SK-MEL-5 (cell line): ENCODE data around the gene RANBP3. TPM values are rescaled to one million over a fixed set of nuclear protein-coding genes. Genes with fewer than 3 reads are reported as not detected.
"Not testable (repeated sequence)": the region's sequence is repeated elsewhere in the genome, so short reads cannot be mapped to it uniquely, and the experiment has no call there.

Experiments
- DNase-seq: peaks from one replicate; pipeline ENCODE4 v3.0.0-alpha.2; 2016; ENCODE audit warnings: low read depth, low spot score
- in situ Hi-C: cut with HindIII; loops from 2 replicates; pipeline ENCODE4 v1.10.0; 2016; ENCODE audit warnings: low sequenced_read_pairs, high pct_unique_total_duplicates, low pct_unique_long_range_greater_than_20kb
- total RNA-seq: library from RNA; depleted of rRNA; stranded (reverse); fragments of >200 nt; shearing (Covaris generic); gene quantifications from 2 replicates; pipeline ENCODE4 v1.2.3, GENCODE V29; 2014

The RANBP3 gene
- total RNA-seq, 1 experiment from 2014 or later = 26.7 TPM

- DNase-seq = no peak
- in situ Hi-C loops = no loop called here
Measured at GRCh38 chr19:5892772-5893275, 85.1 kb downstream of the RANBP3 start.

DNA sequence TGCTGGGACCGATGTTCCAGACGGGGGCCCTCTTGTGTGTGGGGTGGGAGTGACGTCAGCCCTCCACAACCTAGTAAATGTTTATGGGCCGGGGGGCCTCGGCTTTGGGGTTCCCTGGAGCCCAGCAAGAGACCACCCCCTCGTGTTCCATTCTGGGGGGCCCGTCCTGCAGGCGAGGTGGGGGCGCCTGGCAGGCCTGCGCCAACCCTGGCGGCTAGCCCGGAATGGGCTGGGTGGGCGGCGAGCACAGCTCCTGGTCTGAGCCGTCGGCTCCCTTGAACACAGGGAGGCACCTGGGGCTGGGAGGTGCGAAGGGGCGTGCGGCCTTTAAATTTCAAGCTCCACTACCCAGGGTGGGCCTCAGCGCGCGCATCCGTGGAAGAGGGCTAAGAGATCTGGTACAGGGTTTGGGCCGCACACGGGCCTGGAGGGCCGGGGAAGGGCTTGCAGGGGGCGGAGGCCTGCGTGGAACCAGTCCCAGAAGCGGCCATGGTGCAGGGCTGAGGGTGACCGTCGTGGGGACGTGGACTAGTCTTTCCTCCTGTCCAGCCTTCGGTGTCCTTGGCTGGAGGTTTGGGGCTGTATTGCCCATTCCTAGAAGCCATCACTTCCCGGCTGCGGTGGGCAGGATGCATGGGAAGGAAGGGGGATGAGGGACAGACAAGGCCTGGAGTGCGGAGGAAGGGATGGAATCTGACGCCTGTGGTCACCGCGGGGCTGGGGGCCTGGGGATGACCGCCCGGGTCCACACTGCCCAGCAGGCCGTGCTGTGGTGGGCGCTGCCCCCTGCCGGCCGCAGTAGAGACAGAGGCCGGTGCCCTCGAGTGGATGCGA lies 85.8 kb downstream of the RANBP3 start:
- in situ Hi-C loops = no loop called here
- peak; percentile 52 for DNase-seq

DNA sequence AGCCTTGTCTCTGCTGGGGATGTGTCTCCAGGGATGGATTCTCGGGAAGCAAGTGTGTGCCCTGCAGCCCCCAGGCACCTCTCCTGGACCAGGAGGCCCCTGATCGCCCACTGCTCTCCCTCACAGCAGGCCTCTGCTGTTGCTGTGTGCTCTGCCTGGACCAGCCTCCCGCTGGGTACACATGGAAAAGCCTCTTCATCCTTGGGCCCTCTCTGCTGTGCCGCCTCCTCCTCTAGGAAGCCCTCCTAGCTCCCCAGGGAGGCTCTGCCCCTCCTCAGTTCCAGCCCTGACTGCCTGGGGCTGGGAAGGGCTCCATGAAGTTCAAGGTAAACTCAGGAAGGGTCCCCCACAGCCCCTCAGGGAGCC lies 86.4 kb downstream of the RANBP3 start:
- no peak for DNase-seq
- in situ Hi-C loops = no loop called here

- in situ Hi-C loops = no loop called here
- no peak for DNase-seq
Measured at GRCh38 chr19:5890099-5890498, 87.8 kb downstream of the RANBP3 start.

DNA sequence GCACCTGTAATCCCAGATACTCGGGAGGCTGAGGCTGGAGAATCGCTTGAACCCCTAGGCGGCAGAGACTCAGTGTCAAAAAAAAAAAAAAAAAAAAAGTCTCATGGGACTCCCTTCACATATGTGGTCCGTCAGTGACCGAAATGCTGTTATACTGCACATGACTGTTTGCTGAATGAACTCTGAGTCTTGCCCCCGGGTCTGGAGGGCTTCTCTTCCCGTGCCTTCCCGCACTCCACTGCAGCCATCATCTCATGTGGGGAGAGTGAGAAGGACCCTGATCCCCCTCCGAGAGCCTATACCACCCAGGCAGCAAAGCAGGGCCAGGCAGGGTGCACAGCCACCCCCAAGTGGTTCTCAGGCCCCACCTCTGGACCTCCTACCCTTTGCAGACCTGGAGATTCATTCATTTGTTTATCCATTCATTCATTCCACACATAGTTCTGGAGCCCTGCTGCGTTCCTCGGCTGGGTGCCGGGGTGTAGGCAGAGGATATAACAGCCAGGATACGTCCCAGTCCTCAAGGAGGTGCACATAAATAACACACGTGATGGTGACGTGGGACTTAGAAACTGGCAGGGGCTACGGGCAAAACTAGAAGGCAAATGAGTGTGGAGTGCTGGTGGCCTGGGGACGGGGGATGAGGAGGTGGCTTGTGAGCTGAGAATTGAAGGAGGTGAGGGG lies 88.5 kb downstream of the RANBP3 start:
- DNase-seq = no peak

DNA sequence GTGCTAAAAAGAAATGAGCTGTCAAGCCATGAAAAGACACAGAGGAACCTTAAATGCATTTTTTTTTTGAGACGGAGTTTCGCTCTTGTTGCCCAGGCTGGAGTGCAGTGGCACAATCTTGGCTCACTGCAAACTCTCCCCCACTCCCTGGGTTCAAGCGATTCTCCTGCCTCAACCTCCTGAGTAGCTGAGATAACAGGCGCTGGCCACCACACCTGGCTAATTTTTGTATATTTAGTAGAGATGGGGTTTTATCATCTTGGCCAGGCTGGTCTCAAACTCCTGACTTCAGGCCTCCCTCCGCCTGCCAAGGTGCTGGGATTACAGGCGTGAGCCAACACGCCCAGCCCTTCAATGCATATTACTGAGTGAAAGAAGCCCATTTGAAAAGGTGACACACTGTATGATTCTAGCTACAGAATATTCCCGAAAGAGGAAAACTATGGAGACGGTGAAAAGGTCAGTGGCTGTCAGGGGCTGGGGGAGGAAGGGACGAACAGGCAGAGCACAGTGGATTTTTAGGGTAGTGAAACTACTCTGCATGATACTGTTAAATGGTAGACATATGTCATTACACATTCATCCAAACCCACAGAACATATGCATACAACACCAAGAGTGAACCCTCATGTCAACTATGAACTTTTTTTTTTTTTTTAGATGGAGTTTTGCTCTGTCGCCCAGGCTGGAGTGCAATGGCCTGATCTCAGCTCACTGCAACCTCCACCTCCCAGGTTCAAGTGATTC lies 93.7 kb downstream of the RANBP3 start:
- in situ Hi-C loops, DNase-seq: not testable (repeated sequence)

More for the DNA sequence above, 88.5 kb downstream of the RANBP3 start:
- in situ Hi-C loops = no loop called here

DNA sequence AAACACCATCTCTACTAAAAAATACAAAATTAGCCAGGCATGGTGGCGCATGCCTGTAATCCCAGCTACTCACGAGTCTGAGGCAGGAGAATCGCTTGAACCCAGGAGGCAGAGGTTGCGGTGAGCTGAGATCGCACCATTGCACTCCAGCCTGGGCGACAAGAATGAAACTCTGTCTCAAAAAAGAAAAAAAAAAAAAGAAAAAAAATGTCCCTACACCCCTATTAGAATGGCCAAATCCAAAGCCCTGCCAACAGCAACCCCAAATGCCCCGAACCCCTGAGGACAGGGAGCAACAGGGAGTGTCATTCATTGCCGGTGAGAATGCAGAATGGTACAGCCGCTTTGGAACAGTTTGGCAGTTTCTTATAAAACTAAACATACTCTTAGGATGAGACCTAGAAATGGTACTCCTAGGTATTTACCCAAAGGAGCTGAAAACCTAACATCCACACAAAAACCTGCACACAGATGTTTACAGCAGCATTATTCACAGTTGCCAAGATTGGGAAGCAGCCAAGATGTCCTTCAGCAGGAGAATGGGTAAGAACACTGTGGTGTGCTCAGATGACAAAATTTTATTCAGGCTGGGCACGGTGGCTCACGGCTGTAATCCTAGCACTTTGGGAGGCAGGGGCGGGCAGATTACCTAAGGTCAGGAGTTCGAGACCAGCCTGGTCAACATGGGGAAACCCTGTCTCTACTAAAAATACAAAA lies 94.6 kb downstream of the RANBP3 start:
- in situ Hi-C loops, DNase-seq: not testable (repeated sequence)

GRCh38 chr19:5882421-5882968 lies 95.4 kb downstream of the RANBP3 start:
- in situ Hi-C loops = no loop called here
- no peak for DNase-seq

DNA sequence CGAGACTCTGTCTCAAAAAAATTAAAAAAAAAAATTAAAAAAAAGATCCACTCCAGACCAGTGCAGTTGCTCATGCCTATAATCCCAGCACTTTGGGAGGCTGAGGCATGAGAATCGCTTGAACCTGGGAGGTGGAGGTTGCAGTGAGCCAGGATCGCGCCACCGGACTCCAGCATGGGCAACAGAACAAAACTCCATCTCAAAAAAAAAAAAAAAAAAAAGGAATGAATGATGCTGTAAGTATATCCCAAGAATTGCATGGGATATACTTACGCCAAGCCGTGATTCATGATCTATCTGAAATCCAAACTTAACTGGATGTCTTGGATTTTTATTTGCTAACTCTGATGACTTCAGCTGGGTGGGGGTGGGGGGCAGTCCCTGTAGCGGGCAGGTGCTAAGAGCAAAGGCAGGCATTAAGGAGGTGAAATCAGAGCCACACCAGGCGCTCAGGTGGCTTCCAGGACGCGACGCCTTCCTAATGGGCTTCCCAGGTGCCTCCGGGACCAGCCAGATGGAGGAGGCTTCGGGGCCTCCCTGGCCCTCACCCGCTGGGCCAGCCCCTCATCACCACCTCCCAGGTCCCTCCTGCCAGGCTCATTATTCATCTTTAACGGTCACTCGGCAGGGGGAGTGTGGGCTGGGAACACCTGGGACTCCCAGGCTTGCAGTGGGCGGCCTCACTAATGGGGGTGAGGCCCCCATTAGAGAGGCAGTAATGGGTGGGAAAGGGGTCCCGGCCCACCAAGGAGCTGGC lies 96.2 kb downstream of the RANBP3 start:
- no peak for DNase-seq
- in situ Hi-C loops = no loop called here

- in situ Hi-C loops = no loop called here
- DNase-seq = no peak
Measured at GRCh38 chr19:5880604-5881078, 97.3 kb downstream of the RANBP3 start.

- in situ Hi-C loops = no loop called here
- DNase-seq = no peak
Measured at GRCh38 chr19:5880196-5880595, 97.7 kb downstream of the RANBP3 start.

DNA sequence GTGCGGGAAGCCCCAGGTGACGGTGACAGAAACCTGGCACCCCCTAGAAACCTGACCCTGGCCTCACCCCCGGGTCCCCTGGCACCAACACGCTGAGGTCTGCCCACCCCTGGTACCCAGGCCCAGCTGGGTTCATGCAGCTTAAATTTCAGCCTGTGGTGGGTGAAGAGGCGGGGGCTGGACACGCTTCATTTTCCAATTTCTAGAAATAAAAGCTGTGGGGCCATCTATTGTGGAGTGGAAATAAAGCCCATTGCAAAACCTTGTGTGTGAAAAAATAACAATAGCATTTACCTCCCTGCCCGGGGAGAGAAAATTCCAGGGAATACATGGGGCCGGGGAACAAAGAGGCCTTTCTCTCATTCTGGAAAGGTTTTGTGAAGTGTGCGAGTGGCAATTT lies 100.1 kb downstream of the RANBP3 start:
- in situ Hi-C loops = no loop called here
- no peak for DNase-seq

DNA sequence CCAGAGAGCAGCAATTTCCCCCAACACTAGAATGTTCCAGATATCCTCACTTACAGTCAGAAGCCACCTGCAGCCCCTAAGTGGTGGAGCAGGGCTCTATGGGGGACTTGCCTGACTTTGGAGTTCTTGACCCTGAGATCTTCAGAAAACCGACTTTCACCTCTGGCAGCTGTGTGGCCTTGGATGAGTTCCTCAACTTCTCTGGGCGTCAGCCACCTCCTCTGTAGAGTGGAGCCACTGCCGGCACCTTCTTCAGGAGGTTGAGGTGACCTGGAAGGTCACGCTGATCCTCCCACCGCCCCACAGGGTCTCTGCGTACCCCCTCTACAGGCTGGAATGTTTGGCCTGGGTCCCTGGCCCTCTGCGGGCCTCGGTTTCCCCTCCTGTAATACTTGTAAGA lies 100.5 kb downstream of the RANBP3 start:
- no peak for DNase-seq
- in situ Hi-C loops = no loop called here

- not testable (repeated sequence) for DNase-seq
Measured at GRCh38 chr19:5874496-5874895, 103.4 kb downstream of the RANBP3 start.

DNA sequence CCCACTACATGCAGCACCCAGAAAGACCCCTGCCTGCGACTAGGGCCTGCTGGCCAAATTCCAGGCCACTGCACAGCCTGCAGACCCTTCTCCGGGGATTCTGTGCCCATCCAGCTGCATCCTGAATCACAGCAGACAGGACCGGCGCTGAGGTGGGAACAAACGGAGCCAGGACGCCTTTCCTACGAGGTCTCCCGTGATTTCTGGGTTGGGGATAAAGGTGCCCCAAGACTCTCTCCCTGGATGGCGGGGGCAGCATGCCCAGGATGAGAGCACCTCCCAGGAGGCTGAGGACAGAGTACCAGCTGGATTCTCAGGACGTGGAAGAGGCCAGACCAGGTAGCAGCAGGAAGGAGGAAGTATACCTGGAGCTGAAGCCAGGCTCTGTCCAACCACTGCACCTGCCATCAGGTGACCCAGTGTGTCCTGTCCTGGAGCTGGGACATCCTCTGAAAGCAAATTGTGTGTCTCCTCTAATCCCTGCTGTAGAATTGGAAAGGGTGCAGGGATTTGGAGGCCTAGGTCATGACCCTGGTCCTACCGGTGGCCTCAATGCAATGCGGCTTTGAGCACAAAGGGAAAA lies 104.2 kb downstream of the RANBP3 start:
- in situ Hi-C loops = no loop called here
- DNase-seq = no peak

More at GRCh38 chr19:5874496-5874895, 103.4 kb downstream of the RANBP3 start:
- in situ Hi-C loops = not testable (repeated sequence)

DNA sequence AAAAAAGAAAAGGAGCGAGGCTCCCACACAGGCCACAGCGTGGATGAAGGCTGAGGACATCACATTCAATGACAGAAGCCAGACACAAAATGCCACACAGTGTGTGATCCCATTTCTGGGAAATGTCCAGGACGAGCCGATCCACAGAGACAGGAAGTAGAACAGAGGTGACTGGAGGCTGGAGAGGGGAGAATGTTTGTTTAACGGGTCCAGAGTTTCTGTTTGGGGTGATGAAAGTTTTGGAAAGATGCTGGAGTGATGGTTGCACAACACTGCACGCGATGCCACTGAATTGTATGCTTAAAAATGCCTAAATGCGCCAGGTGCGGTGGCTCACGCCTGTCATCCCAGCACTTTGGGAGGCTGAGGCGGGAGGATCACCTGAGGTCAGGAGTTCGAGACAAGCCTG lies 107.0 kb downstream of the RANBP3 start:
- DNase-seq = no peak
- in situ Hi-C loops = no loop called here
